Esophagus muscularis mucosa (tissue), 4 donors: Measurements from ENCODE around the gene PSG3.
"Not testable (repeated sequence)": the region's sequence is repeated elsewhere in the genome, so short reads cannot be mapped to it uniquely, and the experiment has no call there.

Source experiments
- CTCF ChIP-seq, 3 experiments: fragments of 200-600 bp in 2 of 3; fragments of 450-650 bp in 1 of 3; sonication (generic) in 2 of 3; IDR thresholded peaks; one replicate each; pipeline ENCODE4 v1.5.1; 2017 to 2019; ENCODE audit warnings: antibody characterized with exemption in 3 of 3, mild to moderate bottlenecking in 2 of 3, moderate library complexity in 1 of 3
- EP300 ChIP-seq: sonication (generic); formaldehyde crosslinking; IDR thresholded peaks from one replicate; pipeline ENCODE4 v1.6.1; 2017; ENCODE audit warnings: antibody characterized with exemption
- POLR2A ChIP-seq: fragments of 450-650 bp; IDR thresholded peaks from one replicate; pipeline ENCODE4 v1.6.1; 2017; ENCODE audit warnings: antibody characterized with exemption, moderate library complexity, mild to moderate bottlenecking, low read depth
- POLR2AphosphoS5 ChIP-seq, 2 donors: sonication (generic); formaldehyde crosslinking; IDR thresholded peaks; one replicate each; pipeline ENCODE4 v1.6.1; 2017; ENCODE audit warnings: antibody characterized with exemption in 2 of 2

GRCh38 chr19:42761924-42762295 lies 21.6 kb upstream of the PSG3 start:
- not testable (repeated sequence) for TF ChIP-seq CTCF (IDR thresholded peaks at IDR 0.05); EP300; POLR2AphosphoS5 (IDR thresholded peaks at IDR 0.05); POLR2A
